Heart left ventricle (tissue), 16 donors: ENCODE data around the gene PABPC1L. TPM values are rescaled to one million over a fixed set of nuclear protein-coding genes. Genes with fewer than 3 reads are reported as not detected.
A peak's percentile ranks its signal among the peaks of the same experiment; 100 is the strongest.

Experiments used
- ATAC-seq, 4 donors: fragments of 200-7000 bp; cut with Tn5 transposase; one replicate each; pipeline ENCODE4 v1.9.1; 2020 to 2022; ENCODE audit warnings: moderate library complexity in 4 of 4, mild to moderate bottlenecking in 3 of 4, moderate number of reproducible peaks in 1 of 4
- DNase-seq, 5 donors: peaks; one replicate each; pipeline ENCODE4 v3.0.0-alpha.2; 2020
- H3K27ac ChIP-seq, 12 donors: fragments of 200-600 bp; sonication (generic) in 4 of 12; one replicate each; pipeline versions ENCODE4 v1.5.0 to v1.8.0; 2016 to 2022; ENCODE audit warnings: mild to moderate bottlenecking in 2 of 12
- H3K27me3 ChIP-seq, 9 donors: fragments of 200-600 bp; sonication (generic) in 2 of 9; one replicate each; pipeline versions ENCODE4 v1.5.1 to v1.8.0; 2016 to 2022; ENCODE audit warnings: mild to moderate bottlenecking in 3 of 9
- H3K36me3 ChIP-seq, 9 donors: fragments of 200-600 bp; sonication (generic) in 2 of 9; one replicate each; pipeline versions ENCODE4 v1.5.0 to v1.8.0; 2018 to 2022; ENCODE audit warnings: mild to moderate bottlenecking in 2 of 9
- H3K4me1 ChIP-seq, 12 donors: fragments of 200-600 bp; sonication (generic) in 4 of 12; one replicate each; pipeline versions ENCODE4 v1.5.0 to v1.8.0; 2016 to 2022; ENCODE audit warnings: mild to moderate bottlenecking in 3 of 12
- H3K4me3 ChIP-seq, 12 donors: fragments of 200-600 bp; sonication (generic) in 4 of 12; one replicate each; pipeline versions ENCODE4 v1.5.0 to v1.8.0; 2017 to 2022; ENCODE audit warnings: mild to moderate bottlenecking in 9 of 12, moderate library complexity in 4 of 12
- H3K9me3 ChIP-seq, 12 donors: fragments of 200-600 bp; sonication (generic) in 4 of 12; one replicate each; pipeline versions ENCODE4 v1.5.0 to v1.8.0; 2016 to 2022; ENCODE audit warnings: mild to moderate bottlenecking in 1 of 12
- CTCF ChIP-seq, 12 donors: fragments of 200-600 bp; sonication (generic) in 4 of 12; IDR thresholded peaks; one replicate each; pipeline versions ENCODE4 v1.5.0 to v1.8.0; 2018 to 2022; ENCODE audit warnings: antibody characterized with exemption in 12 of 12, mild to moderate bottlenecking in 5 of 12
- POLR2A ChIP-seq, 2 donors: fragments of 450-650 bp; IDR thresholded peaks; one replicate each; pipeline ENCODE4 v1.6.1; 2017; ENCODE audit warnings: antibody characterized with exemption in 2 of 2, mild to moderate bottlenecking in 2 of 2, moderate library complexity in 2 of 2
- WGBS, 4 donors: extraction: QIAGEN DNeasy Blood & Tissue Kit in 2 of 4; methylation state at CpG; one replicate each; pipeline versions ENCODE4 v1.1.5 to v1.1.7; 2013 to 2018; 5-methylcytosine and 5-hydroxymethylcytosine counted together
- intact Hi-C, 10 donors: fragments of 100-400 bp; cut with DNase I; formaldehyde crosslinking; loops; one replicate each; pipeline versions ENCODE4 v1.11.1 to v1.14.2; 2022
- polyA plus RNA-seq, 2 donors: library from polyadenylated mRNA; stranded (reverse); fragments of 200-250 nt; gene quantifications; one replicate each; pipeline ENCODE4 v1.2.3, GENCODE V29; 2013
- total RNA-seq, 9 donors: library from RNA; depleted of rRNA in 2 of 9; stranded (reverse); fragments of >200 nt in 2 of 9; fragmentation: NEBNext Ultra II Directional in 3 of 9; extraction: Animal tissue kit (Norgen Biotek cat#: 25700) in 3 of 9; gene quantifications; one replicate each; pipeline versions ENCODE4 v1.1.0 to v1.2.4, GENCODE V29; 2016 to 2023
- donor health status: ischemic (EF 13 %, LVEDD 7.1; RV severe dilation, severe dysfunction).
- donor health status: healthy with polysubstance abuse.
- donor health status: DM: no; HTN: yes; CAD: no.
- donor health status: DM: no; HTN: no; CAD: no.
- donor health status: ischemic (EF 25% LVEDD 6.9; RV normal size, moderate dysfunction).
- donor health status: ischemic (EF 25% LVEDD 5.7; RV mildly dilated, moderate dysfunction).
- donor health status: healthy.
- donor health status: DM: yes; HTN: yes; CAD: no.
- donor health status: ischemic (EF 35%, LVEDD 5.7; RV mildly dilated, moderate dysfunction).
- donor health status: nonischemic (EF 11% LVEDD 7.7; RV severe dilation, severe dysfunction).
- donor health status: DM: yes; HTN: yes; CAD: no.
- donor health status: PGD.
- donor health status: ischemic (EF 29% LVEDD 5.4; RV normal size, mild dysfunction).
- donor health status: nonischemic (EF 23%, LVEDD 6.1; RV moderate dilation, normal function).

PABPC1L gene
- total and polyA plus RNA-seq, 11 donors: 0.58 to 5.9 (median 2.4) TPM

GRCh38 chr20:44959638-44960102 lies 49.8 kb downstream of the PABPC1L start:
- H3K27me3 ChIP-seq: no peaks in the 10 kb centered on the region
- H3K36me3 ChIP-seq: peaks cover 0 to 24% (median 16%) of the 10 kb centered on the region in 9 donors
- 8 to 10% (median 9%) methylated on average over 13 of the region's 13 CpGs for WGBS, 4 donors
- peak overlapping the region; percentile 66 to 96 (median 88) for H3K4me3 ChIP-seq
- peak overlapping the region in 11 of 12 donors; percentile 47 to 87 (median 79) for H3K27ac ChIP-seq
- H3K9me3 ChIP-seq: no peaks in the 10 kb centered on the region
- TF ChIP-seq CTCF (IDR thresholded peaks at IDR 0.05): peak in 2 of 12 donors; percentile 2 to 6
- no peak for TF ChIP-seq POLR2A (IDR thresholded peaks at IDR 0.05)
- H3K4me1 ChIP-seq: peaks cover 0 to 26% (median 15%) of the 10 kb centered on the region in 12 donors
- peak in 3 of 4 donors; percentile 31 to 56 (median 34) for ATAC-seq
- peak in 1 of 5 donors; percentile 40 for DNase-seq
- intact Hi-C loops: loop anchor here in 2 of 10 donors (5.0 to 10.0 kb wide), 2 partner anchors 72 to 455 kb away; partner anchors contain the start of genes PIGT (in 1 of the 2) and YWHAB (in 1 of the 2)

GRCh38 chr20:44960103-44960852 lies 50.4 kb downstream of the PABPC1L start, which contains the start of gene TOMM34:
Gene TOMM34 (minus strand): TSS chr20:44960397. CDS start chr20:44960333, 64 bp downstream.
- Histone ChIP-seq H3K4me3 (peak within 1 kb of the TSS; percentile 66 to 96 (median 88)), H3K4me1 (peaks cover 0 to 26% (median 15%) of the 10 kb centered on the region in 12 donors), H3K27me3 (no peaks in the 10 kb centered on the region), H3K9me3 (no peaks in the 10 kb centered on the region), H3K36me3 (peaks cover 0 to 18% (median 10%) of the 10 kb centered on the region in 9 donors), H3K27ac (peak within 1 kb of the TSS in 11 of 12 donors; percentile 47 to 87 (median 79))
- 0 to 1% (median 0%) methylated on average over 37 to 60 of the region's 60 CpGs for WGBS, 4 donors
- peak; percentile 27 to 92 for TF ChIP-seq POLR2A (IDR thresholded peaks at IDR 0.05)
- TF ChIP-seq CTCF (IDR thresholded peaks at IDR 0.05): peak in 3 of 12 donors; percentile 6 to 20 (median 19)
- ATAC-seq (peak; percentile 95 to 99 (median 98)), DNase-seq (peak; percentile 95 to 97 (median 96))
- intact Hi-C loops: loop anchor here in 2 of 10 donors (5.0 to 10.0 kb wide), 2 partner anchors 73 to 455 kb away; partner anchors contain the start of genes PIGT (in 1 of the 2) and YWHAB (in 1 of the 2)

GRCh38 chr20:44961011-44961869 lies 51.4 kb downstream of the PABPC1L start:
- DNase-seq: no peak
- no peaks in the 10 kb centered on the region for H3K27me3 ChIP-seq
- peaks cover 0 to 8% (median 2%) of the 10 kb centered on the region in 9 donors for H3K36me3 ChIP-seq
- ATAC-seq: no peak
- no peaks in the 10 kb centered on the region for H3K9me3 ChIP-seq
- H3K4me1 ChIP-seq: peaks cover 0 to 31% (median 17%) of the 10 kb centered on the region in 12 donors
- 56 to 68% (median 57%) methylated on average over 4 of the region's 4 CpGs for WGBS, 4 donors
- intact Hi-C loops: loop anchor here in 2 of 10 donors (5.0 to 10.0 kb wide), 2 partner anchors 74 to 454 kb away; partner anchors contain the start of genes PIGT (in 1 of the 2) and YWHAB (in 1 of the 2)
- H3K27ac ChIP-seq: peak overlapping the region in 3 of 12 donors; percentile 47 to 87 (median 72)
- no peak for TF ChIP-seq POLR2A (IDR thresholded peaks at IDR 0.05)
- no peak for TF ChIP-seq CTCF (IDR thresholded peaks at IDR 0.05)
- H3K4me3 ChIP-seq: peak overlapping the region in 2 of 12 donors; percentile 92 to 96
